Amniotic stem cell (primary cell): ENCODE results near the gene EIF3B.
"Not testable (repeated sequence)": the region's sequence is repeated elsewhere in the genome, so short reads cannot be mapped to it uniquely, and the experiment has no call there.

ENCODE experiments used
- DNase-seq: peaks from one replicate; lab custom pipeline; 2025; lab: John Stamatoyannopoulos, UW

The EIF3B gene

GRCh38 chr7:2376351-2377154 is 21.9 kb downstream of the EIF3B start:
- DNase-seq, result no peak

GRCh38 chr7:2377492-2377891 is 22.9 kb downstream of the EIF3B start:
- not testable (repeated sequence) for DNase-seq

DNA sequence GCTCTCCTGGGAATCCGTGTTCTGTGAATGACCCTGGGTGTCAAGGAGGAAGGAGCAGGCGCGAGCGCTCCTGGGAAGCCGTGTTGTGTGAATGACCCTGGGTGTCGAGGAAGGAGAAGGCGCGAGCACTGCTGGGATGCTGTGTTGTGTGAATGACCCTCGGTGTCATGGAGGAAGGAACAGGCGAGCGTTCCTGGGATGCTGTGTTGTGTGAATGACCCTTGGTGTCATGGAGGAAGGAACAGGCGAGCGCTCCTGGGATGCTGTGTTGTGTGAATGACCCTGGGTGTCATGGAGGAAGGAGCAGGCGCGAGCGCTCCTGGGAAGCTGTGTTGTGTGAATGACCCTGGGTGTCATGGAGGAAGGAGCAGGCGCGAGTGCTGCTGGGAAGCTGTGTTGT is 23.5 kb downstream of the EIF3B start:
- not testable (repeated sequence) for DNase-seq

GRCh38 chr7:2379161-2379560 is 24.5 kb downstream of the EIF3B start:
- DNase-seq, result no peak

- DNase-seq, result no peak
Measured at GRCh38 chr7:2379821-2380450, 25.3 kb downstream of the EIF3B start.

- no peak for DNase-seq
Measured at GRCh38 chr7:2380461-2380860, 25.8 kb downstream of the EIF3B start.

GRCh38 chr7:2381227-2381626 is 26.6 kb downstream of the EIF3B start:
- no peak for DNase-seq

GRCh38 chr7:2381881-2382509 is 27.4 kb downstream of the EIF3B start:
- DNase-seq, result no peak

- no peak for DNase-seq
Measured at GRCh38 chr7:2383543-2384274, 29.1 kb downstream of the EIF3B start.

DNA sequence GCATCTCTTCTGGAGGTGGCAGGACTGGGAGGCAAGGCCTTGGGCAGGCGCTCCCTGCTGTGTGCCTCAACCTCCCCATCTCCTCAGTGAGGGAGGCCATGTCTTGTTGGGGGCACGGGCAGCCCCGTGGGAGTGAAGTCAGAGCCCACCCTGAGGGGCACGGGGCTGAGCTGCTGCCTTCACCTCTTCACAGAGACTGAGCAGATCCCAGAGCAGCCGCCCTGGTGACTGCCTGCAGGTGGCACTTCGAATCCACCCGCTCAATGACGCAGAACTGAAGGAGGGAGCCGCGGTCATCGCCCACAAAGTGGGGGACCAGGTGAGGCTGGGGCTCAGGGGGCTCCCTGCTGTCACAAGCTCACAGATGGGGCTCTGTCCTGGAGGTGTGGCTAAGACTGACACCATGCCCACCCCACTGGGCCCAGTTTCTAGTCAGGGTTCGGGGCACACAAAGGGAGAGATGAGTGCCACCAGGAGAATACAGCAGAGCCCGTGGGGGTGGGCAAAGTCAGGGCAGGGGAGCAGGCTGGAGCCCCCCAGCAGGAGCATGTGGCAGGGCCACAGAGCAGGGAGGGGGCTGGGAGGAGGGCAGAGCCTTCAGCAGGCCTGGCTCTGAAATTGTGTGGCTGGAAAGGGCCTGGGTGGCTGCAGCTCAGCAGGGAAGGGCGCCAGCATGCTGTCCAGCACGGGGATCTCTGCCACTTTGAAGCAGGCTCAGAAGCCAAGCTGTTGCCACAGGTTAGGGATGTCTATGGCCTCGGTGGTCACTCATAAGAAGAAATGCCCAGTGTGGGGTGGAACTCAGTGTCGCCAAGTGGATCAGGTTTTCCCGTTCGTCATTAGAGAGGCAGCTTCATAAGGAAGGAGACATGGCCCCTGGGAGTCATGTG is 30.0 kb downstream of the EIF3B start:
- DNase-seq, result no peak

DNA sequence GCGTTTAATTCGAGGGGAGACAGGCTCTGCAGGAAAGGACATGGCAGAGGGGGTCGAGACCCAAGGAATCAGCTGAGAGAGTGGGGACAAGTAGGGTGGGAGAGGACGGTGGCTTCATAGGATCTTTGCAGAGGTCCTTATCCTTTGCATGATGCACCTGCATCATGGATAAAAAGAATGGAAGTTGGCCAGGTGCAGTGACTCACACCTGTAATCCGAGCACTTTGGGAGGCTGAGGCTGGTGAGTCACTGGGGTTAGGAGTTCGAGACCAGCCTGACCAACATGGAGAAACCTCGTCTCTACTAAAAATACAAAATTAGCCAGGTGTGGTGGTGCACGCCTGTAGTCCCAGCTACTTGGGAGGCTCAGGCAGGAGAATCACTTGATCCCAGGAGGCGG is 31.5 kb downstream of the EIF3B start:
- DNase-seq, result not testable (repeated sequence)

GRCh38 chr7:2386964-2387669 is 32.5 kb downstream of the EIF3B start:
- DNase-seq, result no peak

DNA sequence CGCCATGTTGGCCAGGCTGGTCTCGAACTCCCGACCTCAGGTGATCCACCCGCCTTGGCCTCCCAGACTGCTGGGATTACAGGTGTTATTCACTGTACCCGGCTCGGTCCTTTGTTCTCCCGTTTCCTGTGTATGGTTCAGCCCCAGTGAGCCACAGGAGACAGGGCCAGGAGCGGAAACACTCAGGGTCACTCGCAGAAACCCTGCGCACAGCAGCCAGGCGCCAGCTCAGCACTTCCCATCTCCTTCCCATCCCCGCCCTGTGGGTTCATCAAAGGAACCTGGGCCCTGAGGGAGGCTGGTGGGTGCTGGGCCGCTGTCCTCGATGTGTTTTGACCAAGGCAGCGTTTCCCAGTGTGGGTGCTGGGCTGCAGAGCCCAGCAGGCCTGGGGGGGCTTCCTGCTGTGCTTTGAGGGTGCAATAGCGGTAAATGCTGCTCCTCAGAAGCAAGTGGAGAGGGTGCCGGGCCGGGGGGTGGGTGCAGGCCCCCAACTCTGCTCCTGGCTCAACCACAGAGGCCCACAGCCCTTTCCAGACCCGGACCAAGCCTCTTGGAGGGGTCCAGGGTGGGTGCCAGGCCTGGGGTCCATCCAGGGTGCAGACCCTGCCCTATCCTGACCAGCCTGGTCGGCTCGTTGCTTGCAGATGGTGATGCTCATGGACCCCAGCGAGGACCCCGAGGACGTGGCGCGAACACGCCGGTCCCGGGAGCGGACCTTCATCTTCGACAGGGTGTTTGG is 33.4 kb downstream of the EIF3B start:
- no peak for DNase-seq

GRCh38 chr7:2388637-2388954 is 34.0 kb downstream of the EIF3B start:
- DNase-seq, result no peak

- DNase-seq, result not testable (repeated sequence)
Measured at GRCh38 chr7:2390020-2390816, 35.6 kb downstream of the EIF3B start.

DNA sequence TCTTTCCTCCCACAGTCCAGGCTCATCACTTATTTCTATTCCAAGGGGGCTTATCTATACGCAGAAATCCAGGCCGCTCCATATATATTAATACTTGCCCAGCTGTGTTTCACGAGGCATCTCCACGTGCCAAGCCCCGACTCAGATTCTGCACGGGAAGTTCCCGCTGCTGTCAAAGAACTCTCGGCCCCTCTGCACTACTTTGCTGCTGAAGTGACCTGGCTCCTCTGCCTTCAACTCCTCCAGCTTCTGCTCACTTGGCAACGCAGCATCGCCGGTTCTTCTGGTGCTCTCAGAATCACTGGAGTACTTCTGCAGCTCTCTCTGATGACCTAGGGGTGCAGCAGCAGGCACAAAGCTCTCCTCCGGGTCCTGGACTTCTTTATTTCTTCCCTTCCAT is 39.1 kb downstream of the EIF3B start:
- DNase-seq, result no peak

DNA sequence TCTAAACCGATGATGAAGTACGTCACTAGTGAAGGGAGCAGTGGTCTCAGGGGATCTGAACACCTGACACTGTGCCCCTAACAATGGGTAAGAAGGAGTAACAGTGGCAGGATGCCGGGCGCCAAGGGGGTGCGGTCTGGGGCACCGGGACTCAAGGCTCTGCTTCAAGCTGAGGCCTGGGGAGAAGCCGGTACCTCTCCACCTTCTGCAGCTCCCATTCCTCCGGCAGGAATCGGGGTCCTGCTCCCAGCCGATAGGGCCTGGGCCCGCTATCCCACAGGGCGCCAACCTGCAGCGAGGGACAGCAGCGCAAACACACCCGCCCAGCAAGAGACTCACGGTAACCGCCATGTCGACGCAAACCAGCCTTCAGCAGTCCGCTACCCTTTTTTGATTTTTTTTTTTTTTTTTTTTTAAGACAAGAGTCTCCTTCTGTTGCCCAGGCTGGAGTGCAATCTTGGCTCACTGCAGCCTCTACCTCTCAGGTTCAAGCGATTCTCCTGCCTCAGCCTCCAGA is 40.0 kb downstream of the EIF3B start:
- no peak for DNase-seq

DNA sequence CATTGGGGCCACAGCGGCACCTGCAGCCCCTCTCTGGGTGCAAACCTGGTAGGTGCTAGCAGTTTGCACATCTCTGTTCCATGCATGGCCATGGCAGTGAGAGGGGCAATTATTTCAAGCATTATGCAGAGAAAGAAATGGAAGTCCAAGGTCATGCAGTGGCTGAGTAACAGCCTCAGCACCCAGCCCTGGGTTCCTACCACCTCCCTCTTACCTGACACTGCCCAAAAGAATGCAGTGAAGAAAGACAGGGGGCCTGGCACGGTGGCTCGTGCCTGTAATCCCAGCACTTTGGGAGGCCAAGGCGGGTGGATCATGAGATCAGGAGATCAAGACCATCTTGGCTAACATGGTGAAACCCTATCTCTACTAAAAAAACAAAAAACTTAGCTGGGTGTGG is 43.9 kb downstream of the EIF3B start:
- DNase-seq, result no peak
